H9 (cell line): ENCODE measurements around the gene TMEM45B. TPM values are rescaled to one million over a fixed set of nuclear protein-coding genes. Genes with fewer than 3 reads are reported as not detected.

Source experiments
- DNase-seq: peaks from one replicate; pipeline ENCODE4 v3.0.0-alpha.2; 2017
- H2AFZ ChIP-seq: one replicate; pipeline ENCODE4 v1.6.1; 2013; ENCODE audit warnings: mild to moderate bottlenecking, low read length, control low read depth, moderate library complexity
- H2AK5ac ChIP-seq: 2 replicates; pipeline ENCODE4 v1.6.1; 2013; ENCODE audit warnings: low read length, control low read depth, mixed read lengths; ENCODE audit not compliant: insufficient read length
- H2BK120ac ChIP-seq: one replicate; pipeline ENCODE4 v1.6.1; 2013; ENCODE audit warnings: low read depth, mild to moderate bottlenecking, low read length, control low read depth, inconsistent platforms; ENCODE audit not compliant: poor library complexity, severe bottlenecking
- H2BK12ac ChIP-seq: 2 replicates; pipeline ENCODE4 v1.6.1; 2013; ENCODE audit warnings: low read length, control low read depth, mixed read lengths, low read depth; ENCODE audit not compliant: insufficient read length
- H2BK15ac ChIP-seq: 2 replicates; pipeline ENCODE4 v1.6.1; 2013; ENCODE audit warnings: low read depth, low read length, control low read depth
- H2BK20ac ChIP-seq: one replicate; pipeline ENCODE4 v1.6.1; 2013; ENCODE audit warnings: low read depth, mild to moderate bottlenecking, low read length, control low read depth, inconsistent platforms; ENCODE audit not compliant: poor library complexity, severe bottlenecking
- H2BK5ac ChIP-seq: 2 replicates; pipeline ENCODE4 v1.6.1; 2013; ENCODE audit warnings: low read length, control low read depth, mixed read lengths; ENCODE audit not compliant: insufficient read length
- H3K14ac ChIP-seq: 2 replicates; pipeline ENCODE4 v1.6.1; 2013; ENCODE audit warnings: low read length, control low read depth; ENCODE audit not compliant: insufficient read depth
- H3K18ac ChIP-seq: 2 replicates; pipeline ENCODE4 v1.6.1; 2013; ENCODE audit warnings: low read depth, mild to moderate bottlenecking, mixed read lengths, low read length, control low read depth; ENCODE audit not compliant: insufficient read length
- H3K23ac ChIP-seq: 2 replicates; pipeline ENCODE4 v1.6.1; 2013; ENCODE audit warnings: low read length, control low read depth, mixed read lengths, low read depth; ENCODE audit not compliant: insufficient read length
- H3K23me2 ChIP-seq: 2 replicates; pipeline ENCODE4 v1.6.1; 2013; ENCODE audit warnings: low read depth, mild to moderate bottlenecking, mixed read lengths, low read length, control low read depth; ENCODE audit not compliant: insufficient read length, poor library complexity, severe bottlenecking
- H3K27ac ChIP-seq: 2 replicates; pipeline ENCODE4 v1.5.1; 2013; ENCODE audit warnings: low read length, control low read depth, mixed read lengths, low read depth; ENCODE audit not compliant: insufficient read length
- H3K27me3 ChIP-seq: 2 replicates; pipeline ENCODE4 v1.6.1; 2013; ENCODE audit warnings: low read length, control low read depth, inconsistent platforms; ENCODE audit not compliant: insufficient read depth
- H3K4ac ChIP-seq: 2 replicates; pipeline ENCODE4 v1.6.1; 2013; ENCODE audit warnings: low read depth, mild to moderate bottlenecking, control low read depth, inconsistent platforms, low read length, moderate library complexity
- H3K4me1 ChIP-seq: 2 replicates; pipeline ENCODE4 v1.6.1; 2013; ENCODE audit warnings: low read length, control low read depth, inconsistent platforms; ENCODE audit not compliant: insufficient read depth
- H3K4me2 ChIP-seq: 2 replicates; pipeline ENCODE4 v1.6.1; 2013; ENCODE audit warnings: low read length, control low read depth, mixed read lengths; ENCODE audit not compliant: insufficient read length, insufficient read depth
- H3K56ac ChIP-seq: 2 replicates; pipeline ENCODE4 v1.6.1; 2013; ENCODE audit warnings: low read depth, mild to moderate bottlenecking, mixed read lengths, low read length, control low read depth; ENCODE audit not compliant: insufficient read length
- H3K79me1 ChIP-seq: 2 replicates; pipeline ENCODE4 v1.6.1; 2013; ENCODE audit warnings: low read depth, mild to moderate bottlenecking, moderate library complexity, low read length, control low read depth, inconsistent platforms; ENCODE audit not compliant: insufficient read depth, poor library complexity, severe bottlenecking
- H3K79me2 ChIP-seq: 2 replicates; pipeline ENCODE4 v1.6.1; 2013; ENCODE audit warnings: low read length, control low read depth, inconsistent platforms; ENCODE audit not compliant: insufficient read depth
- H3K9ac ChIP-seq: 2 replicates; pipeline ENCODE4 v1.6.1; 2013; ENCODE audit warnings: low read length, control low read depth, mixed read lengths; ENCODE audit not compliant: insufficient read length; ENCODE audit errors: extremely low read depth
- H3K9me3 ChIP-seq: one replicate; pipeline ENCODE4 v1.6.1; 2013; ENCODE audit warnings: low read depth, low read length, inconsistent platforms; ENCODE audit not compliant: control insufficient read depth
- H3T11ph ChIP-seq: one replicate; pipeline ENCODE4 v1.6.1; 2013; ENCODE audit warnings: mild to moderate bottlenecking, low read length, control low read depth, inconsistent platforms
- H4K20me1 ChIP-seq: one replicate; pipeline ENCODE4 v1.6.1; 2013; ENCODE audit not compliant: control insufficient read depth, insufficient read length, insufficient read depth
- H4K5ac ChIP-seq: 2 replicates; pipeline ENCODE4 v1.6.1; 2013; ENCODE audit warnings: low read depth, mild to moderate bottlenecking, mixed read lengths, low read length, control low read depth; ENCODE audit not compliant: insufficient read length
- H4K8ac ChIP-seq: replicated peaks from 2 replicates; pipeline ENCODE4 v1.6.1; 2013; ENCODE audit warnings: low read length, control low read depth, mixed read lengths, low read depth; ENCODE audit not compliant: insufficient read length
- H4K91ac ChIP-seq: 2 replicates; pipeline ENCODE4 v1.6.1; 2013; ENCODE audit warnings: low read depth, mild to moderate bottlenecking, moderate library complexity, mixed read lengths, low read length, control low read depth; ENCODE audit not compliant: insufficient read length
- H3K27ac Mint-ChIP-seq, 3 experiments: 2 replicates in 2 of 3; 3 replicates in 1 of 3; pipeline ENCODE4 v1.8.0; 2020 to 2021; ENCODE audit warnings: mixed read lengths in 3 of 3, mild to moderate bottlenecking in 1 of 3, moderate library complexity in 1 of 3
- H3K27me3 Mint-ChIP-seq: 2 replicates; pipeline ENCODE4 v1.8.0; 2021; ENCODE audit warnings: low read depth, mild to moderate bottlenecking, moderate library complexity, mixed read lengths
- H3K36me3 Mint-ChIP-seq, 3 experiments: 2 replicates in 2 of 3; 3 replicates in 1 of 3; pipeline ENCODE4 v1.8.0; 2020 to 2021; ENCODE audit warnings: low read depth in 3 of 3, mixed read lengths in 3 of 3; ENCODE audit not compliant: insufficient read depth in 1 of 3
- H3K4me1 Mint-ChIP-seq, 2 experiments: 2 replicates each; pipeline ENCODE4 v1.8.0; 2020; ENCODE audit warnings: mixed read lengths in 2 of 2
- H3K4me3 Mint-ChIP-seq, 2 experiments: 2 replicates in 1 of 2; 3 replicates in 1 of 2; pipeline ENCODE4 v1.8.0; 2020 to 2021; ENCODE audit warnings: mild to moderate bottlenecking in 2 of 2, mixed read lengths in 2 of 2, moderate library complexity in 1 of 2
- H3K9me3 Mint-ChIP-seq, 2 experiments: 2 replicates in 1 of 2; 3 replicates in 1 of 2; pipeline ENCODE4 v1.8.0; 2020; ENCODE audit warnings: mild to moderate bottlenecking in 2 of 2, mixed read lengths in 2 of 2, moderate library complexity in 1 of 2
- CTCF ChIP-seq: fragments of 200-600 bp; sonication (generic); conservative IDR thresholded peaks from 3 replicates; pipeline ENCODE4 v1.8.0; 2021; ENCODE audit warnings: antibody characterized with exemption, mild to moderate bottlenecking
- WGBS: extraction: QIAGEN DNeasy Blood & Tissue Kit; methylation state at CpG from one replicate; pipeline ENCODE4 v1.1.7; 2013; ENCODE audit warnings: missing lambda C conversion rate, low lambda C conversion rate, mixed read lengths; ENCODE audit not compliant: insufficient read length; ENCODE audit errors: extremely low coverage; 5-methylcytosine and 5-hydroxymethylcytosine counted together
- total RNA-seq: library from RNA; stranded (reverse); gene quantifications from 2 replicates; pipeline ENCODE4 v1.2.1, GENCODE V29; 2021

Gene TMEM45B
- total RNA-seq, 1 experiment from 2014 or later, result 0.70 TPM

DNA sequence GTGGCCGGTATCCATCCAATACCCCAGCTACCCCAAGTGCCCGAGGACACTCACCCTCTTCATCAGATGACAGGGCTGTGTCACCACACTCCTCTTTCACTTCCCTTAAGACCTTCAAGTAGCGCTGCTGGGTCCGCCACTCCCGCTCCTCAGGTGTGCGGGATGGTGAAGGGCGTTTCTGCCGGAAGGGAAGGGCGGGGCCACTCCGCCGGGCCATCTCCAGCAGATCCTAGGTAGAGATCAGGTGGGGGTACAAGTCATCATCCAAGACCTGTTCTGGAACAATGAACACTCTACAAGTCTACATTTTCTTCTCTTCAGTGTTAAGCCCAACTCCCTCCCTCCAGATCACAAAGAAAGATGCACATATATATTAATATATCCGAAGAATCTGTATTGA lies 69.7 kb downstream of the TMEM45B start:
- no peak overlapping the region for H2AK5ac ChIP-seq
- H3K14ac ChIP-seq, result no peak overlapping the region
- H3K79me1 ChIP-seq, result no peaks in the 10 kb centered on the region
- no peaks in the 10 kb centered on the region for H3K9me3 Mint-ChIP-seq
- no peak overlapping the region for H3K4ac ChIP-seq
- H2BK5ac ChIP-seq, result no peak overlapping the region
- no peak overlapping the region for H4K8ac ChIP-seq
- H3K18ac ChIP-seq, result no peak overlapping the region
- no peak overlapping the region for H3K23ac ChIP-seq
- H2BK12ac ChIP-seq, result no peak overlapping the region
- no peak overlapping the region for H4K91ac ChIP-seq
- no peaks in the 10 kb centered on the region for H4K20me1 ChIP-seq
- H4K5ac ChIP-seq, result no peak overlapping the region
- WGBS, result no CpG with 5 or more reads among the region's 12 CpGs
- H3K79me2 ChIP-seq, result no peaks in the 10 kb centered on the region
- no peak overlapping the region for H3K9ac ChIP-seq
- H3K27ac Mint-ChIP-seq, result no peak overlapping the region
- no peak overlapping the region for H2BK15ac ChIP-seq
- H3K27me3 Mint-ChIP-seq, result no peaks in the 10 kb centered on the region
- no peak overlapping the region for H2BK120ac ChIP-seq
- H3K9me3 ChIP-seq, result no peaks in the 10 kb centered on the region
- H3K4me1 Mint-ChIP-seq, result no peaks in the 10 kb centered on the region
- no peak overlapping the region for H2AFZ ChIP-seq
- H2BK20ac ChIP-seq, result no peak overlapping the region
- H3K56ac ChIP-seq, result no peak overlapping the region
- no peak for TF ChIP-seq CTCF
- DNase-seq, result no peak
- no peak overlapping the region for H3K4me3 Mint-ChIP-seq
- H3K4me1 ChIP-seq, result no peaks in the 10 kb centered on the region
- no peaks in the 10 kb centered on the region for H3K27me3 ChIP-seq
- no peaks in the 10 kb centered on the region for H3K23me2 ChIP-seq
- no peak overlapping the region for H3T11ph ChIP-seq
- H3K36me3 Mint-ChIP-seq, result peaks cover 60 to 96% (median 89%) of the 10 kb centered on the region in 3 experiments; a peak in 6 of 7 replicates
- H3K4me2 ChIP-seq, result no peak overlapping the region
- no peak overlapping the region for H3K27ac ChIP-seq
